ENCODE measurements around the gene MYBPC2. TPM values are rescaled to one million over a fixed set of nuclear protein-coding genes. Genes with fewer than 3 reads are reported as not detected.

The MYBPC2 gene
- total RNA-seq, 4 donors from 2014 or later: 0.13 TPM; not detected in 3

DNA sequence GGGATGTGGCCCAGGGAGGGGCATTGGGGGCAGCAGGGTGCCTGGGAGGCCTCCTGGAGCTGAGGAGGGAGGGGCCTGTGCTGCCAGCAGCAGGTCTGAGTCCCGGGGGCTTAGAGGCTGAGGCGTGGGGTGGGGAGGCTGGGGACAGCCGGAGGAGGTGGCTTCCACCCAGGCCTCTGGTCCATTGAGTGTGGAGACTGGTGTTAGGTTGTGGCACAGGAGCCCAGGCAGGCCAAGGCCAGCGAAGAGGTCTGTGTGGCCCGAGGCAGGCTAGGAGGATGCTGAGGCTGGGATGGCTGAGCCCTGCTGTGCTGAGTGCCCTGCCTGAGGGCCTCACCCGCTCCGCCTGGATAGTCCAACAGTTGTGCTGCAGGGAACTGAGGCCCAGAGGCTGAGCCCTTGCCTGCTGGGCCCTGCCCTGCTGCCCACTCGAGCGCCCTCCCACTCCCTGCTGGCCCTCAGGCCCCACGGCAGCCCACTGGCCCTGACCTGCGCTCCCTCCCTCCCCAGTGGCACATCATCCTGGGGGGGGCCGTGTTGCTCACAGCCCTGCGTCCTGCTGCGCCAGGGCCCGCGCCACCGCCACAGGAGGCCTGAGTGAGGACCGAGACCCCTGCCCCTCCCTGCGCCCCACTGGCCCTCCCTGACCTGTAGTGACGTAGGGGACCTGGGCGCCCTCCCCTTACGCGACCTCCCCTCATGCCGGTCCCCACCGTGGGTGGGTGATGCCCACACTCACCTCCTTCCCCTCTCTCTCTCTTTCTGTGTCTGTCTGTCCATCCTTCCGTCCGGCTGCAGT, 48.9 kb downstream of the MYBPC2 start:
- no peaks in the 10 kb centered on the region for H3K9me3 ChIP-seq
- no peak overlapping the region for H3K27ac ChIP-seq
- intact Hi-C loops (cut with DNase I): no loop called here
- no peak for TF ChIP-seq POLR2A (IDR thresholded peaks at IDR 0.05)
- WGBS, 2 donors: 92 to 93% methylated on average over 21 of the region's 27 CpGs
- peaks cover 41 to 54% of the 10 kb centered on the region in 2 donors for H3K36me3 ChIP-seq
- peaks cover 10 to 17% of the 10 kb centered on the region in 2 donors for H3K4me1 ChIP-seq
- no peak overlapping the region for H3K4me3 ChIP-seq (replicated peaks in 1 of 3)
- H3K27me3 ChIP-seq: no peaks in the 10 kb centered on the region
- DNase-seq: no peak

DNA sequence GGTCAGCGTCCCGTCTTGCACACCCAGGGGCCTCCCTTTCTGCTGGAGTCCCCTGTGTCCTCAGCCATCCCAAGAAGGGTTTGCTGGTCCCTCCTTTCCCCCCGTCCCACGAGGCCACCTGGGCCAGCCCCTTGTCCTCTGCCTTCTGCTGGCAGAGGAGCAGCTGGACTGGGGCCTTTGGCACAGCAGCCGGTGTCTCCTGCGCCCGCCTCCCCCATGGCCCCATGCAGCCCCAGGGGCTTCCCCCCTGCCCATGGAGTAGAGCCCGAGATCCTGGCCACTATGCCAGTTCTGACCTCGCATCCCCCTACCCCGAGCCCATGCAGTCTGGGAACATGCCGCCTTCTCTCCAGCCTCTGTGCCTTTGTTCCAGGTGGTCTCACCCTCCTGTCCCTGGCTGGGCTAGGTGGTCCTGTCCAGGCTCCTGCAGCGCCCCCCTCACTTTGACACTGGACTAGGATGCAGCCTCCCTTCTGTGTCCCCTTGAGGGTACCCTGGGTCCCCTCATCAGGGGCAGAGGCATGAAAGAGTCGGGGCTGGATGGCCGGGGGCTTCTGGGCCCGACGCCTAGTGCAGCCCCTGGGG, 49.7 kb downstream of the MYBPC2 start:
- Histone ChIP-seq H3K9me3 (no peaks in the 10 kb centered on the region), H3K36me3 (peaks cover 41 to 54% of the 10 kb centered on the region in 2 donors), H3K27ac (no peak overlapping the region), H3K4me3 (replicated peaks in 1 of 3) (no peak overlapping the region), H3K27me3 (no peaks in the 10 kb centered on the region), H3K4me1 (peaks cover 5 to 11% of the 10 kb centered on the region in 2 donors)
- no peak for DNase-seq
- TF ChIP-seq POLR2A (IDR thresholded peaks at IDR 0.05): no peak
- WGBS, 2 donors: 82 to 93% methylated on average over 10 to 13 of the region's 16 CpGs
- intact Hi-C loops (cut with DNase I): no loop called here

DNA sequence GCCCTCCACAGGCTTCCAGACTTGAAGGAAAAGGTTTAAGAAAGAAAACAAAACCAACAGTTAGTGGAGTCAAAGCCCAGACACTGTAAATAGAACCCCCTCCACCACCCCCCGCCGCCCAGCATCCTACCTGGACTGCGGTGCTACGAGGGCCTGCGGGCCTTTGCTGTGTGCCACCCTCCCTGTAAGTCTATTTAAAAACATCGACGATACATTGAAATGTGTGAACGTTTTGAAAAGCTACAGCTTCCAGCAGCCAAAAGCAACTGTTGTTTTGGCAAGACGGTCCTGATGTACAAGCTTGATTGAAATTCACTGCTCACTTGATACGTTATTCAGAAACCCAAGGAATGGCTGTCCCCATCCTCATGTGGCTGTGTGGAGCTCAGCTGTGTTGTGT, 50.2 kb downstream of the MYBPC2 start:
- DNase-seq: no peak
- TF ChIP-seq, protein P1, sequence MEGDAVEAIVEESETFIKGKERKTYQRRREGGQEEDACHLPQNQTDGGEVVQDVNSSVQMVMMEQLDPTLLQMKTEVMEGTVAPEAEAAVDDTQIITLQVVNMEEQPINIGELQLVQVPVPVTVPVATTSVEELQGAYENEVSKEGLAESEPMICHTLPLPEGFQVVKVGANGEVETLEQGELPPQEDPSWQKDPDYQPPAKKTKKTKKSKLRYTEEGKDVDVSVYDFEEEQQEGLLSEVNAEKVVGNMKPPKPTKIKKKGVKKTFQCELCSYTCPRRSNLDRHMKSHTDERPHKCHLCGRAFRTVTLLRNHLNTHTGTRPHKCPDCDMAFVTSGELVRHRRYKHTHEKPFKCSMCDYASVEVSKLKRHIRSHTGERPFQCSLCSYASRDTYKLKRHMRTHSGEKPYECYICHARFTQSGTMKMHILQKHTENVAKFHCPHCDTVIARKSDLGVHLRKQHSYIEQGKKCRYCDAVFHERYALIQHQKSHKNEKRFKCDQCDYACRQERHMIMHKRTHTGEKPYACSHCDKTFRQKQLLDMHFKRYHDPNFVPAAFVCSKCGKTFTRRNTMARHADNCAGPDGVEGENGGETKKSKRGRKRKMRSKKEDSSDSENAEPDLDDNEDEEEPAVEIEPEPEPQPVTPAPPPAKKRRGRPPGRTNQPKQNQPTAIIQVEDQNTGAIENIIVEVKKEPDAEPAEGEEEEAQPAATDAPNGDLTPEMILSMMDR (IDR thresholded peaks at IDR 0.05): no peak
- no peak for TF ChIP-seq POLR2A (IDR thresholded peaks at IDR 0.05)
- Histone ChIP-seq H3K36me3 (peaks cover 41 to 53% of the 10 kb centered on the region in 2 donors), H3K4me3 (replicated peaks in 1 of 3) (no peak overlapping the region), H3K9me3 (no peaks in the 10 kb centered on the region), H3K27me3 (no peaks in the 10 kb centered on the region), H3K27ac (no peak overlapping the region), H3K4me1 (peaks cover 0 to 6% of the 10 kb centered on the region in 2 donors)
- intact Hi-C loops (cut with DNase I): no loop called here
- WGBS, 2 donors: 86 to 88% methylated on average over 10 of the region's 10 CpGs

DNA sequence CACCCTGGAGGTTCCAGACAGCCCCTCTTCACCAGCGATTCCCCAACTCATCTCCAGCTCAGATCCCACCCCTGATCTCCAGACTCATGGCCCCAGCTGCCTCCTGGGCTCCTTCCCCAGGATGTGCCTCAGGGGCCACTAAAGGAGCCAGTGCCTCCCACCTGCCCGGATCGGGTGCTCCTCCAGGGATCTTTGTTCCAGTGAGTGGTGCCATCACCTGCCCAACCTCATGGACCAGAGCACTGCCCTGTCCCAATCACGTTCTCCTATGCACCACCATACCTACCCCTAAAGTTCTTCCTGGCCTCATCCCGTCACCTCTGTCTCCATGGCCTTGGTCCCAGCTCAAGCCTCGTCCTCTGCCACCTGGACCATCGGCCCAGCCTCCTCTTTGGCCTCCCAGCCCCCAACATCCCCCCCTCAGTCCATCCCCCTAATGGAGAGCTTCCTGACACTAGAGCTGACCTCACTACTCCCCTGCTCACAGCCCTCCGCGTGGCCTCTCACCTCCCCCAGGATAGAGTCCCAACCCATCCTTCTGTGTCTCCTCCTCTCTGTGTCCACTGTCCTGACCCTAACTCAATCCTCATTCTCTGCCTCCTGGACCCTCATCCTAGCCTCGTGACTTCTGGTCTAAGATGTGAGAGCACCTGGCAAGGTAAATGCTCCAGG, 52.7 kb downstream of the MYBPC2 start:
- TF ChIP-seq, protein P1 (IDR thresholded peaks at IDR 0.05): no peak
- TF ChIP-seq POLR2A (IDR thresholded peaks at IDR 0.05): no peak

DNA sequence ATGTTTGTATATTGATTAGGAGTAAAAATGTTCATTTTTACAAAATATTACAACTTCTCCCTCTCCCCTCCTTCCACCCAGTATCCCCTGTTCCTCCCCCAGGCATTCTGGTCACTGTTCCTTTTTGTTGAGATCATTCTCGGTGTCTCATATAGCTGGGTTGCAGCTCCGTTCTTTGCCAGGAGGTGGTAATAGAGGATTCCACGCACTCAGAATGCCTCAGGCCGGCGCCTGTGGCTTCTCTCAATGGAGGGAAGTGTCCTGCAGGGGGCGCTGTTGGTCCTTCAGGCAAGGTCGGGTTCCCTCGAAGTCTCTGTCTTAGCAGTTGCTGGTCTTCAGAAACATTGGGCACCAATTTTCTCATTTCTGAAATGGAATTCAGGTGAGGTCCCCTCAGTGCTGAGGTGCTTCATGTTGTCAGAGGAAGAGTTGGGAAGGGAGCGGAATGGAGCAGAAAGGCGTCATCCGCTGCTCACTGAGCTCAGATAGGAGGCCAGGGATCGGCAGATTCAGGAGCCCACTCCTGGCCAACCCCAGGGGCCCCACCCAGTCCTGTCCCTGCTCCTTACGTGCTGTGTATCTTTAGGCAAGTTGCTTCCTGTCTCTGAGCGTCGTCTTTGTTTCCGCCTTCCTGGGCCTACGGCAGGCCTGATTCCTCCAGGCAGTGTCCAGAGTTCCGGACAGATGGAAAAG, 54.3 kb downstream of the MYBPC2 start:
- Histone ChIP-seq H3K36me3 (peaks cover 10 to 15% of the 10 kb centered on the region in 2 donors), H3K27me3 (no peaks in the 10 kb centered on the region), H3K9me3 (no peaks in the 10 kb centered on the region), H3K4me1 (no peaks in the 10 kb centered on the region), H3K27ac (no peak overlapping the region), H3K4me3 (replicated peaks in 1 of 3) (no peak overlapping the region)
- no peak for TF ChIP-seq POLR2A (IDR thresholded peaks at IDR 0.05)
- TF ChIP-seq, protein P1 (IDR thresholded peaks at IDR 0.05): peak in 3 of 6 experiments; percentile 29 to 47 (median 39)
- WGBS, 2 donors: 73 to 79% methylated on average over 18 of the region's 18 CpGs
- peak in 1 of 2 donors; percentile 49 for DNase-seq
- intact Hi-C loops (cut with DNase I): no loop called here

More for the DNA sequence above, 52.7 kb downstream of the MYBPC2 start:
- no peak for DNase-seq
- Histone ChIP-seq H3K9me3 (no peaks in the 10 kb centered on the region), H3K36me3 (peaks cover 24 to 28% of the 10 kb centered on the region in 2 donors), H3K27me3 (no peaks in the 10 kb centered on the region), H3K4me1 (no peaks in the 10 kb centered on the region), H3K27ac (no peak overlapping the region), H3K4me3 (replicated peaks in 1 of 3) (no peak overlapping the region)
- 91 to 93% methylated on average over 10 of the region's 10 CpGs for WGBS, 2 donors
- intact Hi-C loops (cut with DNase I): no loop called here

Measured in thyroid gland (tissue), 4 donors.